ENCODE measurements around the gene NKAIN2.

DNA sequence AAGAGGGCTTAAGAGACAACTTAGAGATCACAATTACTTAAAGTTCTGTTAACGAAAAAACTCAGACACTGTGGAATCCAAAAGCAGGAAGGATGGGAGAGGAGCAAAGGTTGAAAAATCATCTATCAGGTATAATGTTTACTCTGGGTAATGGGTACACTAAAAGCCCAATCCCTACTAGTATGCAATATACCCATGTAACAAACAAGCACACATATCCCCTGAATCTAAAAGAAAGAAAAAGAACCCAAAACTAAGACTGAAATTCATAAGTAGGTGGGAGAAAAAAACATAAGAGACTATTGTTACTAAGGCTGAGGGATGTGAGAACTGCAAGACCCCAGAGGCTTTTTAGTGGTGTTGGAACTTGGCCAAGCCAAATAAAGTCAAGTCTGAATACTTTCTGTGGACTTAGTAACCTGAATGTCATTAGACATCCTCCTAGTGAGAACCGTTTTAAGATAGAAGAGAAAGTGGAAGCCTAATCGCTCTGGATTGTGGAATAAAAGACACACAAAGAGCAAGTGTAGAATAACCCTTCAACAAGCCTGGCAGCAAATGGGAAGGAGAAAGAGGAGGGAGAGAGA is 969.2 kb downstream of the NKAIN2 start:
- TF ChIP-seq RARB (CRISPR knock-in tag; IDR thresholded peaks at IDR 0.05) = no peak
- no peak for TF ChIP-seq ESRRG (CRISPR knock-in tag; IDR thresholded peaks at IDR 0.05)
- no peak for TF ChIP-seq ARNTL (CRISPR knock-in tag; IDR thresholded peaks at IDR 0.05; ENCODE audit: borderline replicate concordance, low read depth)
- TF ChIP-seq, protein P1, sequence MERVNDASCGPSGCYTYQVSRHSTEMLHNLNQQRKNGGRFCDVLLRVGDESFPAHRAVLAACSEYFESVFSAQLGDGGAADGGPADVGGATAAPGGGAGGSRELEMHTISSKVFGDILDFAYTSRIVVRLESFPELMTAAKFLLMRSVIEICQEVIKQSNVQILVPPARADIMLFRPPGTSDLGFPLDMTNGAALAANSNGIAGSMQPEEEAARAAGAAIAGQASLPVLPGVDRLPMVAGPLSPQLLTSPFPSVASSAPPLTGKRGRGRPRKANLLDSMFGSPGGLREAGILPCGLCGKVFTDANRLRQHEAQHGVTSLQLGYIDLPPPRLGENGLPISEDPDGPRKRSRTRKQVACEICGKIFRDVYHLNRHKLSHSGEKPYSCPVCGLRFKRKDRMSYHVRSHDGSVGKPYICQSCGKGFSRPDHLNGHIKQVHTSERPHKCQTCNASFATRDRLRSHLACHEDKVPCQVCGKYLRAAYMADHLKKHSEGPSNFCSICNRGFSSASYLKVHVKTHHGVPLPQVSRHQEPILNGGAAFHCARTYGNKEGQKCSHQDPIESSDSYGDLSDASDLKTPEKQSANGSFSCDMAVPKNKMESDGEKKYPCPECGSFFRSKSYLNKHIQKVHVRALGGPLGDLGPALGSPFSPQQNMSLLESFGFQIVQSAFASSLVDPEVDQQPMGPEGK (CRISPR knock-in tag; IDR thresholded peaks at IDR 0.05; ENCODE audit: borderline replicate concordance) = no peak
- TF ChIP-seq OSR1 (CRISPR knock-in tag; IDR thresholded peaks at IDR 0.05) = no peak
- no peak for TF ChIP-seq ZNF8 (CRISPR knock-in tag; IDR thresholded peaks at IDR 0.05)
- TF ChIP-seq TCF4 (CRISPR knock-in tag; IDR thresholded peaks at IDR 0.05; ENCODE audit: borderline replicate concordance) = no peak
- TF ChIP-seq ZNF70 (CRISPR knock-in tag; IDR thresholded peaks at IDR 0.05) = no peak
- TF ChIP-seq, protein P2, sequence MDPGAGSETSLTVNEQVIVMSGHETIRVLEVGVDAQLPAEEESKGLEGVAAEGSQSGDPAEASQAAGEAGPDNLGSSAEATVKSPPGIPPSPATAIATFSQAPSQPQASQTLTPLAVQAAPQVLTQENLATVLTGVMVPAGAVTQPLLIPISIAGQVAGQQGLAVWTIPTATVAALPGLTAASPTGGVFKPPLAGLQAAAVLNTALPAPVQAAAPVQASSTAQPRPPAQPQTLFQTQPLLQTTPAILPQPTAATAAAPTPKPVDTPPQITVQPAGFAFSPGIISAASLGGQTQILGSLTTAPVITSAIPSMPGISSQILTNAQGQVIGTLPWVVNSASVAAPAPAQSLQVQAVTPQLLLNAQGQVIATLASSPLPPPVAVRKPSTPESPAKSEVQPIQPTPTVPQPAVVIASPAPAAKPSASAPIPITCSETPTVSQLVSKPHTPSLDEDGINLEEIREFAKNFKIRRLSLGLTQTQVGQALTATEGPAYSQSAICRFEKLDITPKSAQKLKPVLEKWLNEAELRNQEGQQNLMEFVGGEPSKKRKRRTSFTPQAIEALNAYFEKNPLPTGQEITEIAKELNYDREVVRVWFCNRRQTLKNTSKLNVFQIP (CRISPR knock-in tag; IDR thresholded peaks at IDR 0.05; ENCODE audit: borderline replicate concordance, low read depth) = no peak
